ENCODE measurements around the gene TTC31.
A peak's percentile ranks its signal among the peaks of the same experiment; 100 is the strongest.
"Not testable (repeated sequence)": the region's sequence is repeated elsewhere in the genome, so short reads cannot be mapped to it uniquely, and the experiment has no call there.

The TTC31 gene

GRCh38 chr2:74440378-74441169 lies 42.3 kb upstream of the TTC31 start:
- TF ChIP-seq, protein P1, sequence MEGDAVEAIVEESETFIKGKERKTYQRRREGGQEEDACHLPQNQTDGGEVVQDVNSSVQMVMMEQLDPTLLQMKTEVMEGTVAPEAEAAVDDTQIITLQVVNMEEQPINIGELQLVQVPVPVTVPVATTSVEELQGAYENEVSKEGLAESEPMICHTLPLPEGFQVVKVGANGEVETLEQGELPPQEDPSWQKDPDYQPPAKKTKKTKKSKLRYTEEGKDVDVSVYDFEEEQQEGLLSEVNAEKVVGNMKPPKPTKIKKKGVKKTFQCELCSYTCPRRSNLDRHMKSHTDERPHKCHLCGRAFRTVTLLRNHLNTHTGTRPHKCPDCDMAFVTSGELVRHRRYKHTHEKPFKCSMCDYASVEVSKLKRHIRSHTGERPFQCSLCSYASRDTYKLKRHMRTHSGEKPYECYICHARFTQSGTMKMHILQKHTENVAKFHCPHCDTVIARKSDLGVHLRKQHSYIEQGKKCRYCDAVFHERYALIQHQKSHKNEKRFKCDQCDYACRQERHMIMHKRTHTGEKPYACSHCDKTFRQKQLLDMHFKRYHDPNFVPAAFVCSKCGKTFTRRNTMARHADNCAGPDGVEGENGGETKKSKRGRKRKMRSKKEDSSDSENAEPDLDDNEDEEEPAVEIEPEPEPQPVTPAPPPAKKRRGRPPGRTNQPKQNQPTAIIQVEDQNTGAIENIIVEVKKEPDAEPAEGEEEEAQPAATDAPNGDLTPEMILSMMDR (IDR thresholded peaks at IDR 0.05; ENCODE audit: insufficient read depth, missing control alignments) = peak; percentile 12
- DNase-seq (ENCODE audit: insufficient read length, low spot score) (peak; percentile 100), FAIRE-seq (no peak)

DNA sequence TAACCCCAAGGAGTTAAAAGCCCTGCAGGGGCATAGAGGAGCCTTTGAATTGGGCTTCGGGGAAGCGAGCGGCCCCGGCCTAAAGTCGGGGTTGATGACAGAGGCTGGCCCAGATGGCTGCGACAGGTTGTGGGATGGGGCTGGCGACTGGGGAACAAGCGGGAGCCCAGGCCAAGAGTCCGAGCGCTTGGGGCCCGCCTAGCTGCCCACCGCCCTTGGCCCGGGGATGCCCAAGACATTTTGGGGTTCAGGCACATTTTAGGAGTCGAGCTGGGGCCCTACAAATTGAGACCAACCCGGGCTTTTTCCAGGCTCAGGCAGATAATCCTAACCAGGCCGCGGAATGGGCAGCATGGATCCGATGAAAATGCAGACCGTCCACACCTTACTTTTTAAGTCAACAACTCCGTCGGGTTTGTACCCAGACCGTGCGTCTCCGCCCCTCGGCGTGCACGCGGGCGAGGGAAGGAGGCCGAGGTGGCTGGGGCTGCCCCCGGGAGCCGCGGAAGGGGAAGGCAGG lies 41.7 kb upstream of the TTC31 start:
- DNase-seq (ENCODE audit: insufficient read length, low spot score) (no peak), FAIRE-seq (no peak)
- TF ChIP-seq, protein P1 (IDR thresholded peaks at IDR 0.05; ENCODE audit: insufficient read depth, missing control alignments) = no peak

DNA sequence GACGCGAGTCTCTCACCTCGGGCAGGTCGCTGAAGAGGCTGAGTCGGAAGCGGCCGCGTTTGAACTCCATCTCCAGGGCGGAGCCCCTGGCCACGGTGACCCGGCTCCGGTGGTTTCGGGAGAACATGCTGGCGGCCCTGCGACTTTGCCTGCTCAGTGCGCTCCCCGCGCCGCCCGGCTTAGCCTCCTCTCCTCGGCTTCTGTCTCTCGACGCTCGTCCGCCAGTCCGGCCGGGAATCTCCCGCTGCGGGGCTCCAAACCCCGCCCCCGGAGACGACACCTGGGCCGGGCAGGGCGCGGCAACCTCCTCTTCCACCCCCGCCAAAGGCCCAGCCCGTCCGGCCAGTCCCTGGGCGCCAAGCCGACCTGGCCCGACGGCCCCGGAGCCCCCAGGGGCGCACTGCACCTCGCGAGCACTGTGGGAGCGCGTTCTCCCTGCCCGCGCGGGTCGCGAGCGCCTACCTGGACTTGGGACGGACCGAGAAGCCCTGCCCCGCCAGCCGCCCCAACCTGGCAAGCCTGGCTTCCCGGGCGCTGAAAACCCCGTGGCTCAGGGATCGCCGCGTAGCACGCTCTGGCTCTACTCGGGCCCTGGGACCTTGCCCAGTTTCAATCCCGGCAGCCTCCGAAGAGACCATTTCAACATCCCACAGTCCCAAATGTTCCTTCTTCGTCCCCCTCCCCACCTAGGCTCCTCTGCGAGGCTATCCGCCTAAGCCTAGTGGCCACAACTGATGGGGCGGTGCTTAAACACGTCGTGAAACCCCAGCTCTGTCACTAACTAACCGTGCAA lies 41.0 kb upstream of the TTC31 start, which contains the start of gene RTKN:
Gene RTKN (minus strand): TSS at position 248 of the 793 bp plus-strand sequence. CDS start 121 bp downstream, at position 127.
- TF ChIP-seq, protein P1 (IDR thresholded peaks at IDR 0.05; ENCODE audit: insufficient read depth, missing control alignments) = no peak
- DNase-seq (ENCODE audit: insufficient read length, low spot score) = no peak
- FAIRE-seq = no peak

DNA sequence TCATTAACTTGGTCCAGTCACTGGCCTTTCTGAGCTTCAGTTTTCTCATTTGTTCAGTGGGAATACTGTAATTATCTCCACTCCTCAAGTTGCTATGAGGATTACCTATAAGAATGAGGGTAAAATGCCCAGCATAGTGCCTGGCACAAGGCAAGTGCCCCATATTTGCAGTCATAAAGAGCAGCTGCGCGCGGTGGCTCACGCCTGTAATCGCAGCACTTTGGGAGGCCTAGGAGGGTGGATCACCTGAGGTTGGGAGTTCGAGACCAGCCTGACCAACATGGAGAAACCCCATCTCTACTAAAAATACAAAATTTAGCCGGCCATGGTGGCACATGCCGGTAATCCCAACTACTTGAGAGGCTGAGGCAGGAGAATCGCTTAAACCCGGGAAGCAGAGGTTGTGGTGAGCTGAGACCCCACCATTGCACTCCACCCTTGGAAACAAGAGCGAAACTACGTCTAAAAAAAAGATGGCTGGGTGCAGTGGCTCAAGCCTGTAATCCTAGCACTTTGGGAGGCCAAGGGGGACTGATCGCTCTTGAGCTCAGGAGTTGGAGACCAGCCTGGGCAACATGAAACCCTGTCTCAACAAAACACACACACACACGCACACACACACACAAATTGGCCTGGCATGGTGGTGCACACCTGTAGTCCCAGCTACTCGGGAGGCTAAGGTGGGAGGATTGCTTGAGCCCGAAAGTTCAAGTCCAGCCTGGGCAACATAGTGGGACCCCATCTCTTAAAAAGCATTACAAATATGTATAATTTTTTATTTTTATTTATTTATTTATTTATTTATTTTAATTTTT lies 40.2 kb upstream of the TTC31 start:
- DNase-seq (ENCODE audit: insufficient read length, low spot score); FAIRE-seq: not testable (repeated sequence)

- DNase-seq (ENCODE audit: insufficient read length, low spot score) = no peak
- no peak for FAIRE-seq
- TF ChIP-seq, protein P1 (IDR thresholded peaks at IDR 0.05; ENCODE audit: insufficient read depth, missing control alignments) = no peak
Measured at GRCh38 chr2:74444498-74445318, 38.2 kb upstream of the TTC31 start.

- FAIRE-seq = no peak
- DNase-seq (ENCODE audit: insufficient read length, low spot score) = no peak
- TF ChIP-seq, protein P1 (IDR thresholded peaks at IDR 0.05; ENCODE audit: insufficient read depth, missing control alignments) = no peak
Measured at GRCh38 chr2:74447230-74447999, 35.5 kb upstream of the TTC31 start.
